CD4-positive, alpha-beta T cell (primary cell): ENCODE results near the gene CTNNA3. TPM values are rescaled to one million over a fixed set of nuclear protein-coding genes. Genes with fewer than 3 reads are reported as not detected.

Experiments used
- ATAC-seq: fragments of 200-7000 bp; cut with Tn5 transposase; one replicate; pipeline ENCODE4 v1.10.0; 2022; ENCODE audit warnings: mild to moderate bottlenecking; ENCODE audit not compliant: poor library complexity
- CTCF ChIA-PET: fragments of 350-600 bp; sonication (Branson Sonifier 250); formaldehyde crosslinking; loops from one replicate; lab custom pipeline; 2021; ENCODE audit warnings: antibody characterized with exemption, inconsistent platforms; lab: Charles Lee
- POLR2A ChIA-PET: fragments of 350-600 bp; sonication (Branson Sonifier 250); formaldehyde crosslinking; loops from one replicate; lab custom pipeline; 2021; ENCODE audit warnings: antibody characterized with exemption, inconsistent platforms; lab: Charles Lee
- DNase-seq, 14 experiments: peaks; one replicate each; pipeline ENCODE4 v3.0.0-alpha.2; 2013 to 2020; ENCODE audit warnings: mixed read lengths in 2 of 14
- H3K27ac ChIP-seq, 2 donors: one replicate each; pipeline versions ENCODE4 v1.5.1 to v1.7.0; 2013; ENCODE audit warnings: low read length in 2 of 2, low read depth in 1 of 2, mild to moderate bottlenecking in 1 of 2
- H3K27me3 ChIP-seq, 2 experiments: 1 replicate in 1 of 2; 2 replicates in 1 of 2; pipeline versions ENCODE4 v1.6.1 to v1.7.0; 2013; ENCODE audit warnings: low read length in 2 of 2, control low read depth in 1 of 2, mild to moderate bottlenecking in 1 of 2, moderate library complexity in 1 of 2; ENCODE audit not compliant: insufficient read depth in 2 of 2, control insufficient read depth in 1 of 2
- H3K36me3 ChIP-seq: one replicate; pipeline ENCODE4 v1.6.1; 2013; ENCODE audit warnings: low read length, control low read depth; ENCODE audit not compliant: insufficient read depth
- H3K4me1 ChIP-seq: one replicate; pipeline ENCODE4 v1.6.1; 2013; ENCODE audit warnings: low read length, control low read depth; ENCODE audit not compliant: insufficient read depth
- H3K4me3 ChIP-seq: one replicate; pipeline ENCODE4 v1.5.1; 2013; ENCODE audit warnings: mild to moderate bottlenecking, low read length, moderate library complexity
- H3K9me3 ChIP-seq, 2 experiments: 1 replicate in 1 of 2; 2 replicates in 1 of 2; pipeline versions ENCODE4 v1.6.1 to v1.7.0; 2013; ENCODE audit warnings: low read length in 2 of 2, mild to moderate bottlenecking in 2 of 2, control low read depth in 1 of 2, moderate library complexity in 1 of 2; ENCODE audit not compliant: control insufficient read depth in 1 of 2, insufficient read depth in 1 of 2
- H3K27ac Mint-ChIP-seq: one replicate; pipeline ENCODE4 v1.8.0; 2020; ENCODE audit warnings: mixed read lengths
- H3K27me3 Mint-ChIP-seq: one replicate; pipeline ENCODE4 v1.8.0; 2021; ENCODE audit warnings: mixed read lengths
- H3K36me3 Mint-ChIP-seq: one replicate; pipeline ENCODE4 v1.8.0; 2021; ENCODE audit warnings: low read depth, mixed read lengths
- H3K4me1 Mint-ChIP-seq: one replicate; pipeline ENCODE4 v1.8.0; 2021; ENCODE audit warnings: low read depth, mixed read lengths
- H3K4me3 Mint-ChIP-seq: one replicate; pipeline ENCODE4 v1.8.0; 2020; ENCODE audit warnings: mild to moderate bottlenecking, mixed read lengths
- H3K9me3 Mint-ChIP-seq: one replicate; pipeline ENCODE4 v1.8.0; 2020; ENCODE audit warnings: mixed read lengths
- CTCF ChIP-seq: fragments of 200-600 bp; IDR thresholded peaks from one replicate; pipeline ENCODE4 v1.8.0; 2022; ENCODE audit warnings: antibody characterized with exemption, mild to moderate bottlenecking
- intact Hi-C, 2 experiments: fragments of 100-400 bp; cut with DNase I in 1 of 2; cut with micrococcal nuclease in 1 of 2; formaldehyde crosslinking; loops; one replicate each; pipeline versions ENCODE4 v1.15.1 to v1.9.0; 2023 to 2025; cut with DNase I, micrococcal nuclease
- total RNA-seq, 174 experiments: library from RNA in 2 of 174; stranded (reverse) in 2 of 174; gene quantifications; one replicate each; pipeline ENCODE4 v1.2.3 and lab custom pipeline; 2021 to 2026

Gene CTNNA3
- total RNA-seq, 2 experiments from 2014 or later: 0.80 TPM; not detected in 1

- TF ChIP-seq CTCF: no peak
- ATAC-seq (no peak), DNase-seq (no peak)
- H3K9me3 ChIP-seq: no peaks in the 10 kb centered on the region
- H3K4me3 ChIP-seq: no peak overlapping the region
- peaks cover 8% of the 10 kb centered on the region for H3K9me3 Mint-ChIP-seq
- H3K36me3 Mint-ChIP-seq: no peaks in the 10 kb centered on the region
- intact Hi-C loops: no loop called here
- H3K4me1 ChIP-seq: no peaks in the 10 kb centered on the region
- ChIA-PET CTCF (no interaction called here), POLR2A (no interaction called here)
- no peak overlapping the region for H3K4me3 Mint-ChIP-seq
- no peaks in the 10 kb centered on the region for H3K36me3 ChIP-seq
- H3K27ac ChIP-seq: no peak overlapping the region
- no peak overlapping the region for H3K27ac Mint-ChIP-seq
- no peaks in the 10 kb centered on the region for H3K27me3 Mint-ChIP-seq
- no peaks in the 10 kb centered on the region for H3K4me1 Mint-ChIP-seq
- no peaks in the 10 kb centered on the region for H3K27me3 ChIP-seq
Observed at GRCh38 chr10:66575251-66575855, 1120.6 kb downstream of the CTNNA3 start.

DNA sequence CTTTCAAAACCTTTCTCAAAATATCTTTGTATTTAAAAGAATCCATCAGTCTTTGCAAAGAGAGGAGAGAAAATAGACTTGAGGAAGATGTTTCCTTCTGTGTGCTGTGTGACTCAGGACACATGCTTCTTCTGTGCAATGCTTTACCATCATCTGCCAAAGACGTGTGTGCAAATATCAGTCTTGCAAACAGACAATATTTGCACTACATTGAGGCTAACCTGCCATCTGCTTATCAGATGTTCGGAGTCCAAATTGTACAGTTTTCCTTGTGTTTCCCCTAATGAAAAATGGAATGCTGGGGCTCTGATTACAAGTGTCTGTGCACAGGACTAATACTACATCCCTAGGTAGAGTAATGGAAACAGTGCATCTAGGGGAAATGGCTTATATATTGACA, 1123.3 kb downstream of the CTNNA3 start:
- ATAC-seq: no peak
- ChIA-PET POLR2A (no interaction called here), CTCF (no interaction called here)
- no peaks in the 10 kb centered on the region for H3K4me1 ChIP-seq
- no peaks in the 10 kb centered on the region for H3K36me3 ChIP-seq
- no peak overlapping the region for H3K27ac Mint-ChIP-seq
- H3K4me3 Mint-ChIP-seq: no peak overlapping the region
- no peak overlapping the region for H3K27ac ChIP-seq
- H3K27me3 Mint-ChIP-seq: no peaks in the 10 kb centered on the region
- no peak for TF ChIP-seq CTCF
- no peaks in the 10 kb centered on the region for H3K27me3 ChIP-seq
- no peaks in the 10 kb centered on the region for H3K9me3 ChIP-seq
- peaks cover 9% of the 10 kb centered on the region for H3K9me3 Mint-ChIP-seq
- intact Hi-C loops: no loop called here
- no peaks in the 10 kb centered on the region for H3K36me3 Mint-ChIP-seq
- H3K4me3 ChIP-seq: no peak overlapping the region
- no peak for DNase-seq
- H3K4me1 Mint-ChIP-seq: no peaks in the 10 kb centered on the region

DNA sequence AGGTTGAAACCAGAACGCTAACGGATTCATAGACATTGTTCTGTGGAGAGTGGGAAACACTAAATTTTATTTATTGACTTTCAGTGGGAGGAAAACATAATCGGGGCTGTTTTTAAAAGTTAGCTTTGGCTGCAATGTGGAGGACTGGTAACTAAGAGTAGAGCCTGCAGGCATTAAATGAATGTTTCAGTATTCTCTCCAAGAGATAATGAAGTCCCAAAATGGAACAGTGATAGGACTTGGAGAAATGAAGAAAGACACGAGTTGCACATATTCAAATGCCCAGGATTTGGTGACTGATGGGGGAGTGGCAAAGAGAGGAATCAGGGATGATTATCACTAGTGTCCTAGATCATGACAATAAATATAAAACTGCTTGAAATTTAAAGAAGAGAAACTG, 1130.0 kb downstream of the CTNNA3 start:
- Histone ChIP-seq H3K27me3 (no peaks in the 10 kb centered on the region), H3K4me3 (no peak overlapping the region), H3K4me1 (no peaks in the 10 kb centered on the region), H3K36me3 (no peaks in the 10 kb centered on the region), H3K27ac (no peak overlapping the region), H3K9me3 (no peaks in the 10 kb centered on the region)
- H3K27ac Mint-ChIP-seq: no peak overlapping the region
- H3K9me3 Mint-ChIP-seq: peaks cover 9% of the 10 kb centered on the region
- no peak for TF ChIP-seq CTCF
- POLR2A ChIA-PET: no interaction called here
- CTCF ChIA-PET: no interaction called here
- ATAC-seq (no peak), DNase-seq (no peak)
- no peak overlapping the region for H3K4me3 Mint-ChIP-seq
- H3K27me3 Mint-ChIP-seq: no peaks in the 10 kb centered on the region
- no peaks in the 10 kb centered on the region for H3K36me3 Mint-ChIP-seq
- H3K4me1 Mint-ChIP-seq: no peaks in the 10 kb centered on the region
- intact Hi-C loops: no loop called here
